ENCODE measurements around the gene PLEKHG7.
A peak's percentile ranks its signal among the peaks of the same experiment; 100 is the strongest.

The PLEKHG7 gene

GRCh38 chr12:92721656-92722055, 18.9 kb downstream of the PLEKHG7 start:
- no peak for TF ChIP-seq CTCF (IDR thresholded peaks at IDR 0.05; ENCODE audit: insufficient read depth, low read depth, low read length, missing control alignments)
- peak; percentile 19 for DNase-seq (ENCODE audit: low read depth)
- H3K4me3 ChIP-seq (ENCODE audit: low read length), result no peak overlapping the region

GRCh38 chr12:92722897-92723296, 20.1 kb downstream of the PLEKHG7 start:
- TF ChIP-seq CTCF (IDR thresholded peaks at IDR 0.05; ENCODE audit: insufficient read depth, low read depth, low read length, missing control alignments), result no peak
- no peak for DNase-seq (ENCODE audit: low read depth)
- H3K4me3 ChIP-seq (ENCODE audit: low read length), result no peak overlapping the region

GRCh38 chr12:92726850-92727249, 24.1 kb downstream of the PLEKHG7 start:
- no peak for DNase-seq (ENCODE audit: low read depth)

GRCh38 chr12:92729773-92730305, 27.1 kb downstream of the PLEKHG7 start:
- no peak for DNase-seq (ENCODE audit: low read depth)
- TF ChIP-seq CTCF (IDR thresholded peaks at IDR 0.05; ENCODE audit: insufficient read depth, low read depth, low read length, missing control alignments), result no peak
- H3K4me3 ChIP-seq (ENCODE audit: low read length), result no peak overlapping the region

More at GRCh38 chr12:92726850-92727249, 24.1 kb downstream of the PLEKHG7 start:
- no peak for TF ChIP-seq CTCF (IDR thresholded peaks at IDR 0.05; ENCODE audit: insufficient read depth, low read depth, low read length, missing control alignments)
- no peak overlapping the region for H3K4me3 ChIP-seq (ENCODE audit: low read length)

- no peak overlapping the region for H3K4me3 ChIP-seq (ENCODE audit: low read length)
- no peak for TF ChIP-seq CTCF (IDR thresholded peaks at IDR 0.05; ENCODE audit: insufficient read depth, low read depth, low read length, missing control alignments)
- DNase-seq (ENCODE audit: low read depth), result no peak
Observed at GRCh38 chr12:92730758-92731157, 28.0 kb downstream of the PLEKHG7 start.

- TF ChIP-seq CTCF (IDR thresholded peaks at IDR 0.05; ENCODE audit: insufficient read depth, low read depth, low read length, missing control alignments), result no peak
- H3K4me3 ChIP-seq (ENCODE audit: low read length), result no peak overlapping the region
- no peak for DNase-seq (ENCODE audit: low read depth)
Observed at GRCh38 chr12:92732216-92732615, 29.4 kb downstream of the PLEKHG7 start.

GRCh38 chr12:92732716-92733115, 29.9 kb downstream of the PLEKHG7 start:
- no peak overlapping the region for H3K4me3 ChIP-seq (ENCODE audit: low read length)
- no peak for DNase-seq (ENCODE audit: low read depth)
- TF ChIP-seq CTCF (IDR thresholded peaks at IDR 0.05; ENCODE audit: insufficient read depth, low read depth, low read length, missing control alignments), result no peak
